Body of pancreas (tissue), 4 donors: Measurements from ENCODE around the gene EPHA10. TPM values are rescaled to one million over a fixed set of nuclear protein-coding genes. Genes with fewer than 3 reads are reported as not detected.

Source experiments
- ATAC-seq: fragments of 150-250 bp; one replicate; pipeline ENCODE4 v1.9.1; 2016
- DNase-seq, 4 donors: peaks; one replicate each; pipeline ENCODE4 v3.0.0-alpha.2; 2019
- H3K27ac ChIP-seq, 4 donors: fragments of 200-600 bp; sonication (generic); 1 replicate in 3 of 4; 2 replicates in 1 of 4; pipeline versions ENCODE4 v1.5.1 to v1.6.1; 2016 to 2019; ENCODE audit warnings: mild to moderate bottlenecking in 1 of 4, mixed read lengths in 1 of 4, moderate library complexity in 1 of 4
- H3K27me3 ChIP-seq, 2 donors: fragments of 200-600 bp; sonication (generic); one replicate each; pipeline ENCODE4 v1.6.0; 2016; ENCODE audit warnings: mild to moderate bottlenecking in 1 of 2
- H3K36me3 ChIP-seq, 2 donors: fragments of 200-600 bp; sonication (generic); replicated peaks in 1 of 2; 2 replicates each; pipeline ENCODE4 v1.5.1; 2016; ENCODE audit warnings: low read depth in 2 of 2; ENCODE audit not compliant: insufficient read depth in 1 of 2
- H3K4me1 ChIP-seq: fragments of 200-600 bp; sonication (generic); one replicate; pipeline ENCODE4 v1.6.0; 2016
- H3K4me3 ChIP-seq, 2 donors: fragments of 200-600 bp; sonication (generic); 1 replicate in 1 of 2; 2 replicates in 1 of 2; pipeline ENCODE4 v1.5.1; 2016 to 2019
- H3K9me3 ChIP-seq, 3 donors: fragments of 200-600 bp; sonication (generic); 1 replicate in 2 of 3; 2 replicates in 1 of 3; pipeline ENCODE4 v1.5.1; 2016
- POLR2A ChIP-seq, 3 donors: fragments of 450-650 bp; IDR thresholded peaks; one replicate each; pipeline ENCODE4 v1.6.1; 2016; ENCODE audit warnings: antibody characterized with exemption in 3 of 3, mild to moderate bottlenecking in 2 of 3
- WGBS, 2 donors: methylation state at CpG; one replicate each; pipeline ENCODE4 v1.1.5; 2017; 5-methylcytosine and 5-hydroxymethylcytosine counted together
- intact Hi-C: fragments of 100-400 bp; cut with DNase I; formaldehyde crosslinking; loops from one replicate; pipeline ENCODE4 v1.15.1; 2023
- total RNA-seq, 2 donors: library from RNA; depleted of rRNA; stranded (reverse); fragments of >200 nt; gene quantifications; one replicate each; pipeline ENCODE4 v1.1.0, GENCODE V29; 2016
- TF ChIP-seq, protein P1 (sequence below), 7 experiments: fragments of 450-650 bp in 4 of 7; fragments of 200-600 bp in 3 of 7; sonication (generic) in 3 of 7; IDR thresholded peaks; one replicate each; pipeline ENCODE4 v1.5.1; 2016 to 2019; ENCODE audit warnings: antibody characterized with exemption in 7 of 7

The EPHA10 gene
- total RNA-seq, 2 donors from 2014 or later = 1.6 to 2.0 TPM

- 45 to 48% methylated on average over 14 of the region's 14 CpGs for WGBS, 2 donors
- Histone ChIP-seq H3K4me3 (no peak overlapping the region), H3K9me3 (no peaks in the 10 kb centered on the region), H3K27me3 (no peaks in the 10 kb centered on the region), H3K27ac (no peak overlapping the region), H3K4me1 (no peaks in the 10 kb centered on the region), H3K36me3 (no peaks in the 10 kb centered on the region)
- no peak for TF ChIP-seq POLR2A (IDR thresholded peaks at IDR 0.05)
- TF ChIP-seq, protein P1, sequence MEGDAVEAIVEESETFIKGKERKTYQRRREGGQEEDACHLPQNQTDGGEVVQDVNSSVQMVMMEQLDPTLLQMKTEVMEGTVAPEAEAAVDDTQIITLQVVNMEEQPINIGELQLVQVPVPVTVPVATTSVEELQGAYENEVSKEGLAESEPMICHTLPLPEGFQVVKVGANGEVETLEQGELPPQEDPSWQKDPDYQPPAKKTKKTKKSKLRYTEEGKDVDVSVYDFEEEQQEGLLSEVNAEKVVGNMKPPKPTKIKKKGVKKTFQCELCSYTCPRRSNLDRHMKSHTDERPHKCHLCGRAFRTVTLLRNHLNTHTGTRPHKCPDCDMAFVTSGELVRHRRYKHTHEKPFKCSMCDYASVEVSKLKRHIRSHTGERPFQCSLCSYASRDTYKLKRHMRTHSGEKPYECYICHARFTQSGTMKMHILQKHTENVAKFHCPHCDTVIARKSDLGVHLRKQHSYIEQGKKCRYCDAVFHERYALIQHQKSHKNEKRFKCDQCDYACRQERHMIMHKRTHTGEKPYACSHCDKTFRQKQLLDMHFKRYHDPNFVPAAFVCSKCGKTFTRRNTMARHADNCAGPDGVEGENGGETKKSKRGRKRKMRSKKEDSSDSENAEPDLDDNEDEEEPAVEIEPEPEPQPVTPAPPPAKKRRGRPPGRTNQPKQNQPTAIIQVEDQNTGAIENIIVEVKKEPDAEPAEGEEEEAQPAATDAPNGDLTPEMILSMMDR (IDR thresholded peaks at IDR 0.05) = no peak
- intact Hi-C loops = no loop called here
- DNase-seq (no peak), ATAC-seq (no peak)
These were observed 88.4 kb downstream of the EPHA10 start for GRCh38 chr1:37676281-37677142.

- H3K36me3 ChIP-seq = no peaks in the 10 kb centered on the region
- no peaks in the 10 kb centered on the region for H3K4me1 ChIP-seq
- TF ChIP-seq POLR2A (IDR thresholded peaks at IDR 0.05) = no peak
- TF ChIP-seq, protein P1 (IDR thresholded peaks at IDR 0.05) = no peak
- 35 to 42% methylated on average over 10 of the region's 10 CpGs for WGBS, 2 donors
- intact Hi-C loops = no loop called here
- H3K4me3 ChIP-seq = no peak overlapping the region
- DNase-seq = no peak
- H3K9me3 ChIP-seq = no peaks in the 10 kb centered on the region
- no peak for ATAC-seq
- H3K27me3 ChIP-seq = peaks cover 0 to 5% of the 10 kb centered on the region in 2 donors
- H3K27ac ChIP-seq = no peak overlapping the region
These were observed 91.0 kb downstream of the EPHA10 start for GRCh38 chr1:37673920-37674319.

- no peak for ATAC-seq
- TF ChIP-seq, protein P1 (IDR thresholded peaks at IDR 0.05) = no peak
- TF ChIP-seq POLR2A (IDR thresholded peaks at IDR 0.05) = no peak
- intact Hi-C loops = no loop called here
These were observed 92.6 kb downstream of the EPHA10 start for GRCh38 chr1:37672136-37672870.

DNA sequence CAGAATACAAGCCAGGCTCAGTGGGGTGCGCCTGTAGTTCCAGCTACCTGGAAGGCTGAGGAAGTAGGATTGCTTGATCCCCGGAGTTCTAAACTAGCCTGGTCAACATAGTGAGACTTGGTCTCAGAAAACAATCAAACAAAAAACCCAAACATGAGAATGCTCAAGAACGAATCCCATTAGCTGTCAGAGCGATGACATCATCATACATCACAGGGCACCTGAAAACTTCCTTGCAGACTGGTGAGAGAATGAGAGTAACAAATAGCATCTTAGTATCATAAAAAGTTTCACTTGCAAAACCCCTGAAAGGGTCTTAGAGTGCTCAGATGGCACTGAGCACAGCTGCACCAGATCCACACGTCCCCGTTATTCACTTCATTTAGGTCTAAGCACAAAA lies 93.7 kb downstream of the EPHA10 start:
- intact Hi-C loops = no loop called here
- Histone ChIP-seq H3K4me1 (no peaks in the 10 kb centered on the region), H3K27me3 (peaks cover 0 to 5% of the 10 kb centered on the region in 2 donors), H3K4me3 (no peak overlapping the region), H3K27ac (no peak overlapping the region), H3K9me3 (no peaks in the 10 kb centered on the region), H3K36me3 (no peaks in the 10 kb centered on the region)
- TF ChIP-seq, protein P1 (IDR thresholded peaks at IDR 0.05) = no peak
- TF ChIP-seq POLR2A (IDR thresholded peaks at IDR 0.05) = no peak
- DNase-seq (no peak), ATAC-seq (no peak)
- WGBS, 2 donors = 50 to 54% methylated on average over 6 of the region's 6 CpGs

More at GRCh38 chr1:37672136-37672870, 92.6 kb downstream of the EPHA10 start:
- H3K27ac ChIP-seq = no peak overlapping the region
- DNase-seq = no peak
- peaks cover 0 to 5% of the 10 kb centered on the region in 2 donors for H3K27me3 ChIP-seq
- H3K4me1 ChIP-seq = no peaks in the 10 kb centered on the region
- 54 to 56% methylated on average over 6 to 9 of the region's 9 CpGs for WGBS, 2 donors
- no peaks in the 10 kb centered on the region for H3K9me3 ChIP-seq
- no peaks in the 10 kb centered on the region for H3K36me3 ChIP-seq
- H3K4me3 ChIP-seq = no peak overlapping the region
